ENCODE measurements around the gene ACSM2B.
"Not testable (repeated sequence)": the region's sequence is repeated elsewhere in the genome, so short reads cannot be mapped to it uniquely, and the experiment has no call there.

ACSM2B gene

DNA sequence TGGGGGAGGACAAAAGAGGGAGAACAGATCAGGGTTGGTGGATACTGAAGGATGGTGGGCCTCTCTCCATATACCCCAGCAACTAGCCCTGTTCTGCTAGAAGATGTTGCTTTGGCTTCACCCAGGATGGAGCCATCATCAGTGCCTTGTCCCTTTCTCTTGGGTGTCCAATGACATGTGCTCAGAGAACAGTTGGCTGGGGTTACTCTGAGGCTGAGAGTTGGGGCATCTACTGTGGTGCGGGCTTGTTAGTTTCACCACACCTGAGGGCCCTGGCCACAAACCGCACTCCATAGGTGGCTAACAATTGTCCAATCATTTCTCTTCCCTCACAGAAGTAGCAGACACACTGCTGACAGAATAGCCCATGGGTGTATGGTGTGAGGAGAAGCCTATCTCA, 18.9 kb upstream of the ACSM2B start:
- not testable (repeated sequence) for DNase-seq

DNA sequence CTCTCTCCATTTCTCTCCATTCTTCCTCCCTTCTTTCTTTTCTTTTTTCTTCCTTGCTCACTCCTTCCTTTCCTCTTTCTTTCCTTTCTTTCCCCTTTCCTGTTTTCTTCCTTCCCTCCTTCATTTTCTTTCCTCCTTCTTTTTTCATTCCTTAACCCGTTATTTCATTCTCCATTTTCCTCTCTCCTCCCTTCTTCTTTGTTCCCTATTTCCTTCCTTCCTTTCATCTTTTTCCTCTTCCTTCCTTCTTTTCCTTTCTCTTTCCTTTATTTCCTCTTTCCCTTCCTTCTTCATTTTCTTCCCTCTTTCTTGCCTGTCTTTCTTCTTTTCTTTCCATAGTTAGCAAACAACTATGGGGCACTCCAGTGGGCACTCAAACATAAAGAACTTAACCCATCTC, 16.6 kb upstream of the ACSM2B start:
- DNase-seq = not testable (repeated sequence)

DNA sequence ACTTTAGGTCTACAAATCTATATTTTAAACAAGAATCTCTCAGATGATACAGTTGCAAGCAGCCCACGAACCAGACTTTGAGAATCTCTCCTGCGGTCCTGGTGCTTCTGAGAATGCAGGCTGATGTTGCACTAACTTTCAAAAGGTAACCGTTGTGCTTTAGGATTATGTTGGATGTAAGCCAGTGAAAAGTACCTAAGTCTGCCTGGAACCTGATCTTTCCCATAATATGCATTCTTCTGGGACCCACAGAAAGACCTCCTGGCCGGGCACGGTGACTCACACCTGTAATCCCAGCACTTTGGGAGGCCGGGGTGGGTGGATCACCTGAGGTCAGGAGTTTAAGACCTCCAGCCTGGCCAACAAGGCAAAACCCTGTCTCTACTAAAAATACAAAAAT, 13.3 kb upstream of the ACSM2B start:
- DNase-seq = not testable (repeated sequence)

DNA sequence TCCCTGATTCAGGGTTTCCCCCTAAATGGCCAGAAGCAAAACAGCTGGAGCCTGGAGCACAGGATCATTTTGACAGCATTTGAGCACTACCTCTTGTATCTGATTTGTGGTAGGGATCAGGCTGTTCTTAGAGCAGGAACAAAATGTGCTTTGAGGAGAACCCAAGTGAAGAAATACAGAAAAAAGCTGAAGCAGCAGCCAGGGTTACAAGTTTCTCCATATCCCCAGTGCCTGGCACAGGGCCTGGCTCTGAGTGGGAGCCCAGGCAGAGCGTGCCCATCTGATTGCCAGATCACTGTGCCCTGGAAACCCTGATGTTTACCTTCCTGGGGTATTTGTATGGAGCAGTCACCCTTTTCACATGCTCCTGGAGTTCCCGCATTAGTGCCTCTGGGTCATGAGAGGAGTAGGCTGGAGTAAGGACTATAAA, 11.5 kb upstream of the ACSM2B start:
- DNase-seq = not testable (repeated sequence)

DNA sequence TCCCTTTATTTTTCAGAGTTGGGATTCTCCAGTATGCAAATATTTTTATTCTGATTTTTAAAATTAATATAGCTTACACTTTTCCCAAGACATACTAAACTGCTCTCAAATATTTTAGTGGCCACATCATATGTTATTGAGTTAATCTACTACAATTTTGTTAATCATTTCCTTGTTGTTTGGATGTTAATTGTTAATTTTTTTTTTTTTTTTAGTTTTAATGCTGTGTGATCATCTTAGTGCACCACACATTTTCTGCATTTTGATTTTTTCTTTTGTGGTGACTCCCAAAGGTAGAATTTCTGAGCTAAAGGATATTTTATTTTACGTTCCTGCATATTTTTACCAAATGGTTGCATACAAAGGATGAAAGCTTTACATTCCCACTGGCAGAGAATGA, 10.5 kb upstream of the ACSM2B start:
- not testable (repeated sequence) for DNase-seq

DNA sequence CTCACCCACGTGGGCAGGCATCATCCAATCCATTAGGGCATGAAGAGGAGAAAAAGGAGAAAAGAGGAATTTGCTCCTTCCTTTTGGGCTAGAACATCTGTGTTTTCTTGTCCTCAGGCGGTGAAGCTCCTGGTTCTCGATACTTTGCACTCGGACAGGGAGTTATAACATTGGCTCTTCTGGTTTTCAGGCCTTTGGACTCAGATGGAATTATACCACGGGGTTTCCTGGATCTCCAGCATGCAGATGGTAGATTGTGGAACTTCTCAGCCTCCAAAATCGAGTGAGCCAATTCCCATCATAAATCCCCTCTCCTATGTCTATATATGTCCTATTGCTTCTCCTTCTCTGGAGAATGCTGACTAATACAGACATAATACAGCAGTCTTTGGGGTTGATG, 9.9 kb upstream of the ACSM2B start:
- not testable (repeated sequence) for DNase-seq

DNA sequence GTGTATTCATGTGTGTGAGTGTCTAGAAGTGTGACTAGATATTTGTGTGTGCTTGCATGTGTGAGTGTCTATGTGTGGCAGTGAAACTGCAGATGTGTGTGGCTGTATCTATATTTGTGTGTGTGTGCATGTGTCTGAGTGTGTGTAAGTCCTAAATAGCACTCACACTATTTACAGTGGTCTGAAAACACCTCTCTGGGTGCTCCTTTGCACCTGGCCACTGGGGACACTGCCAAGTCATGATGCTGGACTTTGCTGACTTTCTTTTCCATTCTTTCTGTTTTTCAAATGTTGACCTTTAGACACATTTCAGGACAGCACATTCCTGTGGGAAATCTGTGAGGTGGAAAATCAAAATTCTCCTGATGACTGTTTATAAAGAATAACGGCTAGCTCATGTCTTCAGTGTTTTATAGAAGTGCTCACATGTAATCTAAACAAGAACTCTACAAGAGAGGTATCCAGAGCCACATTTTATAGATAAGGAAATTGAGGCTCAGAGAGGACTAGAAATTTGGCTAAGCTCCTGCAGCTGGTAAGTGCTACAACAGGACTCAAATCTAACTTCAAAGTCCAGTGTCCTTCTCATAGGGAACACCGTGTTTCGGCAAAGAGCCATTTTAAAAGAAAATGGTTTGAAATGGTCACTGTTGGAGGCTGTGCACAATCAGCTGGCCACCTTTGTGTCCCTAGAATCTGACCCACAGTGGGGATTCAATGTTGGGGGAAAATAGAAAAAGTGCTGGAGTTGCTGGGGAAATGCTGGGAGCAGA, 4.5 kb upstream of the ACSM2B start:
- DNase-seq = not testable (repeated sequence)

DNA sequence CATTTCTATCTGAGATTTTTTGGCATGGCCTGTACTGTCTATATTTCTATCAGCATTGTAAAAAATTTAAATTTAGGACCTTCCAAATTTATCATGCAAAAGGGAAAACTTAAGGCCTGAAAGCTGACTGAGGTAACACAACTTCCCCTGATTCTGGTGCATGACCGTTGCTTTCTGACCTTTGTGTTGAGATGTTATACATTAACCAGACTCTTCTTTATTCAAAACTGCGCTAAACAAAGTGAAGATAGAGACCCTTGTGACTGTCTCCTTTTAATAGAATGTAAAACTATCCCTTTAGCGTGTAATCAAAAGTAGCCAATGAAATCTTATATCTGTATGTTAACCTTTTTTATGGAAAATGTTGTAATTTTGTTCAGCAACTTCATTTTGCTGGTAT, 1.9 kb upstream of the ACSM2B start:
- DNase-seq = not testable (repeated sequence)

DNA sequence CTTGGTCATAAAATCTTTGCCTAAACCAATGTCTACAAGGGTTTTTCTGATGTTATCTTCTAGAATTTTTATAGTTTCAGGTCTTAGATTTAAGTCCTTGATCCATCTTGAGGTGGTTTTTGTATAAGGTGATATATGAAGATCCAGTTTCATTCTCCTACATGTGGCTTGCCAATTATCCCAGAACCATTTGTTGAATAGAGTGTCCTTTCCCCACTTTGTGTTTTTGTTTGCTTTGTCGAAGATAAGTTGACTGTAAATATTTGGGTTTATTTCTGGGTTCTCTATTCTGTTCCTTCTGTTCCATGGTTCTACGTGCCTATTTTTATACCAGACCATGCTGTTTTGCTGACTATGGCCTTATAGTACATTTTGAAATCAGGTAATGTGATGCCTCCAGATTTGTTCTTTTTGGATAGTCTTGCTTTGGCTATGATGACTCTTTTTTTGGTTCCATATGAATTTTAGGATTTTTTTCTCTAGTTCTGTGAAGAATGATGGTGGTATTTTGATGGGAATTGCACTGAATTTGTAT, 7.0 kb downstream of the ACSM2B start:
- not testable (repeated sequence) for DNase-seq

DNA sequence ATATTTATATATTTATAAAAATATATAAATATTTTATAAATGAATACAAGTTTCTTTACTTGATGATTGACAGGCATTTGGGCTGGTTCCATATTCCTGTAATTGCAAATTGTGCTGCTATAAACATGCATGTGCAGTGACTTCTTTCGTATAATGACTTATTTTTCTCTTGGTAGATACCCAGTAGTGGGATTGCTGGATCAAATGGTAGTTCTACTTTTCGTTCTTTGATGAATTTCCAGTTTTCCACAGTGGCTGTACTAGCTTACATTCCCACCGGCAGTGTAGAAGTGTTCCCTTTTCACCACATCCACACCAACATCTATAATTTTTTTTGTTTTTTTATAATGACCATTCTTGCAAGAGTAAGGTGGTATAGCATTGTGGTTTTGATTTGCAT, 7.8 kb downstream of the ACSM2B start:
- DNase-seq = no peak

DNA sequence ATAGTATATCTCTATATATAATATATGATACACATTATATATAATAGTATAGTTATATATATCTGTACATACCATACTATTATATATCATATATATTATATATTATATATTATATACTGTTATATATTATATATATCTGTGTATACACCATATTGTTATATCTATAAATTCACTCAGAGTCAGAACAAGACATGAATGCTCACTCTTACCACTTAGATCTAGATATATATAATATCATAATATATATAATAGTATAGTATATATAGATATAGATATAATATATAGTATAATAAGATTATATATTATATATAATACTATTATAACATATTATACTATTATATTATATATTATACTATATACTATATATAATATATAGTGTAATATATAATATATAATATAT, 9.3 kb downstream of the ACSM2B start:
- DNase-seq = no peak

DNA sequence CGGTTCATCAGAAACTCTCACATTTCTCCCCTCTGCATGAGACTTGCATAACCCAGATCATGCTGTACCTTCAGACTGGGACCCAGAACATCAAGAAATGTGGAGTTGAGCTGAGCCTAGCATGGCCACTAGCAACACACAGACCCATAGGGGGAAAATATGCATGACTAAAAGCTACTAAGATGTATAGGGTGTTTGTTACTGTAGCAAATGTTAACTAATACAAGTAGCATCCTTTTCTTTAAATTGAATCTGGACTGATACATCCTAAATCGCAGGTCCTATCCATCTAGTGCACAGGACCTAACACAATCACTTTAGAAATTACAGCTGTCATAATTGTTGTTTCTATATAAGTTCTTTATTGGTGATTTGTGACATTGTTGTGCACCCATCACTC, 10.8 kb downstream of the ACSM2B start:
- not testable (repeated sequence) for DNase-seq

DNA sequence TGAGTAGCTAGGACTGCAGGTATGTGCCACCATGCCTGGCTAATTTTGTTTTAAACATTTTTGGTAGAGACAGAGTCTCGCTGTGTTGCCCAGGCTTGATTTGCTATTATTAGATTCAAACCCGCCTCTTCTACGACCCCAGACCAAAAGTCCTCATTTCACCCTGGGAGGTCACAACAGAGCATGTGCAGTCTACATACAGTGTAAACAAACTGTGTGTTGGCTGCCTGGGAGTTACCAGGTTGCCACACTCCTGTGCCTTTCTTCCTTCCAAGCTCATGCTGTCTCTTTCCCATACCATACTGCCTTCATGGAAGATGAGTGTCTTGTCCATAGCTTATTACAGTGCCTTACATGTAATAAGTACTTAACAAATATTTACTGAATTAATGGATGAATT, 11.9 kb downstream of the ACSM2B start:
- not testable (repeated sequence) for DNase-seq

DNA sequence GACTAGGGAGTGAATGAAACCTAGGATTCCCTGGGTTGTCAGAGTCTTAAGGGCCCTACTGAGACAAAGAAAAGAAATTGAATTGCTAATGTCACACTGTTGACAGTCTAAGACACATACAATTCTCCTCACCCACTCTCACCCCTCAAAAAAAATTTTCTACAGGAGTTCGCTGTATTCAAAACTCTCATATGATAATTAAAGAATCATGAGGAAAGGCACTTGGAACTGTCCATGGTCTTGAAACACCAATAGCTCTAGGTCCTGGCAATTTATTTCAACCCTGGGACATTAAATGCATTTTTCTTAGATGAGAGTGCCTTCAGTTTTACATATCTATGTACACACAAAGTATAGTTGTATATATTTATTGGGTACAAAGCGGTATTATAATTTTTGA, 20.5 kb downstream of the ACSM2B start:
- DNase-seq = not testable (repeated sequence)

DNA sequence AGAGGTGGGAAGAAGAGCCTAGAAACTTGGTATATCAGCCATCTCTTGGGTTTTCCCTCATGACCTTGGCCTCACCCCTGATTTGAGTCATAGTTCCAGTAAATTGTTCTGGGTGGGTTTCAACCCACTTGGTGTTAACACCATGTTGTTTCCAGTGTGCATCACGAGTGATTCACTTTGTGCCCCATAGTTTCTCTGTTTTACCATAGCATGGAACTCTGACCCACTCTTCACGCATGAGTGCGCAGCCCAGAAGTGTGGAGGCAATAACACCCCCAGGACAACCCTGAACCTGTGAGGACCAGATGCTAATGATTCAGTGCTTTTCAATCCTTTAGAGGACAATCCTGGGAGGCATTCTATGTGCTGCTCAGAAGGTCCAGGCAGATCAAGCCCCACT, 21.5 kb downstream of the ACSM2B start:
- DNase-seq = not testable (repeated sequence)

DNA sequence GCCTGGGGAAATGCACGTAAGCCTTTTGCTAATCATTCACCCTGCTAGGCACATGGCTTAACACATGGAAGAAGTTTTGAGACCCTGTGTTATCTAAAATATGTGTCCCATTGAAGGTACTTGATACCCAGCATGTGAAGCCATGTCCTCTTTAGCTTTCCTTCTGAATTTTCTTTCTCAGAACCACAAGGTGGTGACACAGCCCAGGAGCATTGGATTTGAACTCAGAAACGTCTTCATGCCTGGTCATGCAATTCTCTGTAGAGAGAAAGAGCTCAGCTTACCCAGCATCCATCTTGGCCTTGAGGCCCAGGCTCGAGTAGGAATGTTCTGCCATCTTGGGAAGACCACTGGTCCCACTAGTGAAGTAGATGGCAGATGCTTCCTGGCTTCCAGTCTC, 22.7 kb downstream of the ACSM2B start:
- not testable (repeated sequence) for DNase-seq

DNA sequence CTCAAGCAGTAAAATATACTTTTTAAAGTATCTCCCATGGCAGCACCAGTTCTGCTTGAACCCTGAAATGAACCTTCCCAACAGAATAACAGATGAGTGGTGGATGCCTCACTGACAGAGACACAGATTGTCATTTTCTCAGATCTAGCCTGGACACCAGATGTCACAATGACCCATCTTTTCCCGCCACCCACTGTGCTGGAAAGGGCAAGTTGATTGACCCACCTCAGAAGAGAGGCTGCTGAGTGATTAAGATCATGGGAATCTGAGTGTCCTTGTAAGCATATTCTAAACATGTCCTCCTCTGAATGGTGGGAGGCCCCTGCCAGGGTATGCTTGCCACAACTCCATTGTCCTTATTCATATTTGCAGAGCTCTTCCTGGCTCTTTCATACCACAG, 29.2 kb downstream of the ACSM2B start:
- not testable (repeated sequence) for DNase-seq

DNA sequence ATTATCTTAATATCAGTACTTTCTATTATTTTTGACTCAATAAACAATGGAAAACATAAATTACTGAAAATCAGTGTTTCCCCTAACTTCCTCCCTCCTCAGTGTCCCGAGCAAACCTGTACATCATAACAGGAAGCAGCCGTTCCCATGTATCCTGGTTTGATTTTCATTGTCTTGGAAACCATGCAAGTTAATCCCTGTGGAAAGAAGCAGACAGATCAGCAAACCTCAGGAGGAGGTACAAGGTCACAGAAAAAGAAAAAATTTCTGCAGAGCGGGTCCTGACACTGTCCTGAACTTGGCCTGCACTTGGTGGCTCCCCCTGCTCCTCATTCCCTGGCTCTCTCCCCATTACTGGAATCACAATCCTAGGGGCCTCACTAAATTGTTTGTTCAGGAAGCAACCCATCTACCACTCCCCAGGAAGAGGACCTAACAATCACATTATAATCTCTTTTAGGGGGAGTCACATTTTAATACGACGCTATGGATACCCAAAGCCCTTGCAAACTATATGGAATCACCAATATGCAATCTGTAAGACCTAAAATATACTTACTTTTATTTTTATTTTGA, 29.8 kb downstream of the ACSM2B start:
- not testable (repeated sequence) for DNase-seq

DNA sequence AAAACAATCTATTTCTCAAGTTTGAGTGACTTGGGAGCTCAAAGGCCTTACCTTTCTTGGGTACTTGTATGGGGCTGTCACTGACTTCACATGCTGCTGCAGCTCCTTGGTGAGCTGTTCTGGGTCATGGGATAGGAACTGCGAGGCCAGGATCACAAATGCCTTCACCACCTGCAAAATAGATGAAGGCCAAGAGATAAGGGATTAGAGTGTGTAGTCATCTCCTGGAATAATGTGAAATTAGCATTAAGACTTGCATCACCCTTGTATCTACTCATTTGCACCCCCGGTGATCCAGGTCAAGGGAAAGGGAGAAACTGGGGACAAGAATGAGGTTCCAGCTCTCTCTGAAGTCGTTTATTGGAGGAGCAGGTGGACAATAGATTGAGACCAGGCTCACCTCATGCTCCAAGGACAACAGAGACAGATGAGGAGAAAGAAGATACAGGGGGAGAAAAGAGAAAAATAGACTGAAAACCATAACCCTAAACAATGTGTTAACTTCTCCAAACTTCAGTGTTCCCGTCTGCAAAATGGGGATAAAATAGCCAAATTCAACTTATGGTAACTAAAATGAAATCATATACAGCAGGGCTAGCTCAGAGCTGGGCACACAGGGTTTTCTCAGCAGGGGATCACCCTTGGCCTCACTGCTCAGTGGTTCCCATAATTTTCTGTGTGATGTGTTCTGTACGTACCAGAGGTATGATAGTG, 35.4 kb downstream of the ACSM2B start:
- DNase-seq = not testable (repeated sequence)

DNA sequence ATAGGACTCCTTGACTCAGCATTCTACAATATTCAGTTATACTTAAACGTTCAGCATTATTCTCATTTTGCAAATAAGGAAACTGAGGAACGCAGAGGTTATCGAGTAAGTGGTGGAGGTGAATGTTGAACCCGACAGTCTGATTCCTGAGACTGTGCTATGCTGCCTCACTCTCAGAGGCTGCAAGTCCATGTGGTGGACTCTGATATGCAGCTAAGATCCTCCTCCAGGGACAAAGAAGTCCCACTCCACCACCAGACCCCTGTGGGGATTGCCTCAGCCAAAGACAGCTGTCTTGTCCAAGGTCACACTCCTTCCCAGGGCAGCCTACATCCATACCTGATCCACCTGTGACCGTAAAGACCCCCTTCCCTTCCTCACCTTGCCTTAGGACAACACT, 37.5 kb downstream of the ACSM2B start:
- DNase-seq = no peak

DNA sequence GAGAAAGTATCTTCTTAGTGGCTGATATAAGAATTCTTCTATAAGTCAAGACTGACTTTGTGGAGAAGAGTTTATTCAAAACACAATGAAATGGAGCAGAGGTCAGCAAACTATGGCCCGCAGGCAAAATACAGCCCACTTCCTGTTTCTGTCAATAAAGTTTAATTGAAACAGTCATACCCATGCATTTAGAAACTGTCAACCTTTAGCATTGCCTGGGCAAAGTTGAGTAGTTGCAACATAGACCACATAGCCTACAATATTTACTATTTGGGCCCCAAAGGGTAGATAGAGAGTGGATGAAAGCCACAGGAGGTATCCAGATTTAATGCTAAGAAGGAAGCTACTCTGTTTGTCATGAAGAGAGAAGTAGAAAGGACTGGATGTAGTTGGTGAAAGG, 38.0 kb downstream of the ACSM2B start:
- DNase-seq = no peak

DNA sequence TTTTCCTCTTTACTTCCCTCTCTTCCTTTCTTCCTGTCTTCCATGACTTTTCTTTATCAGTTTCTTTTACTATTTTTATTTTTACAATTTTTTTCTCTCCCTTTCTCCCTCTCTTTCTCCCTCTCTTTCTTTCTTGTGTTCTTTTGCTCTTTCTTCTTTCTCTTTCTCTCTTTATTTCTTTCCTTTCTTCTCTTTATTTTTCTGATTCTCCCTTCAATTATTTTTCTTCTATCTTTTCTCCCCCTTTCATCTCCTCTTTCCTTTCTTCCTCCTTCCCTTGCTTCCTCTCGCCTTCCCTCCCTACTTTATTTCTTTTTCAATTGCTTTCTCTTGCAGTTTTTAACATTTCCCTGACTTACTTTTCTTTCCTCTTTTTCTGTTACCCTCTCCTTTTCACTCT, 39.5 kb downstream of the ACSM2B start:
- not testable (repeated sequence) for DNase-seq

DNA sequence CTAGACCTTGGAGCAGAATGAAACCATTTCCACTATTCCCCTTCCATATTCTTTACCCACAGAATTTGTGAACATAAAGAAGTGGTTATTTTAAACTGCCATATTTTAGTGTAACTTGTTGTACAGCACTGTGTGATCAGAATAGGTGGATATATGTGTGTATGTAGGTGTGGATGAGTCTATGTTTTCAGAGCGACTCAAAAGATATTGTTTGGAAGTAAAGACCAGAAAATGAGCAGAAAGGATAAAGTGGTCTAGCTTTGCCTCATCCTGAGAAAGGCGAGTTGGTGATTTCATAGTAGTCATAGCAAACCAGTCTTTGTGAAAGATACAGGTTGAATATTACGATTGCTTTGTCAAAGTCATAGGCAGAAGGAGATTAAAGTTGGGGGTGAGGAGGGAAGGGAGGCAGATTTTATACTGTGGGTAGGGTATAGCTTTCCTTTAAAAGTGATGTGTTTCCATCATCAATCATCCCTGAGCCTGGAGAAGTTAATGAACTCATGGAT, 43.8 kb downstream of the ACSM2B start:
- not testable (repeated sequence) for DNase-seq
